Calu3 (cell line): ENCODE measurements around the gene NDUFS2. TPM values are rescaled to one million over a fixed set of nuclear protein-coding genes. Genes with fewer than 3 reads are reported as not detected.
"Not testable (repeated sequence)": the region's sequence is repeated elsewhere in the genome, so short reads cannot be mapped to it uniquely, and the experiment has no call there.

Source experiments
- BruUV-seq: library from RNA; stranded (reverse); fragments of 400-500 nt; replicated peaks from 2 replicates; lab custom pipeline; 2021; lab: Mats Ljungman, UMichigan
- CTCF ChIA-PET: fragments of 300-600 bp; sonication (Branson Sonifier 250); formaldehyde crosslinking; loops from one replicate; lab custom pipeline; 2022; ENCODE audit warnings: antibody characterized with exemption; lab: Charles Lee
- DNase-seq: peaks from one replicate; pipeline ENCODE4 v3.0.0; 2022
- H3K27ac Mint-ChIP-seq: one replicate; pipeline ENCODE4 v1.8.0; 2022; ENCODE audit warnings: mixed read lengths; ENCODE audit not compliant: unreplicated experiment
- H3K27me3 Mint-ChIP-seq: one replicate; pipeline ENCODE4 v1.8.0; 2022; ENCODE audit warnings: mixed read lengths; ENCODE audit not compliant: unreplicated experiment
- H3K36me3 Mint-ChIP-seq: one replicate; pipeline ENCODE4 v1.8.0; 2022; ENCODE audit warnings: mild to moderate bottlenecking, moderate library complexity, mixed read lengths; ENCODE audit not compliant: insufficient read depth, unreplicated experiment
- H3K4me1 Mint-ChIP-seq: one replicate; pipeline ENCODE4 v1.8.0; 2022; ENCODE audit warnings: mild to moderate bottlenecking, low read depth, mixed read lengths; ENCODE audit not compliant: unreplicated experiment
- H3K4me3 Mint-ChIP-seq: one replicate; pipeline ENCODE4 v1.8.0; 2022; ENCODE audit warnings: mild to moderate bottlenecking, low read depth, moderate library complexity, mixed read lengths; ENCODE audit not compliant: unreplicated experiment
- H3K9me3 Mint-ChIP-seq: one replicate; pipeline ENCODE4 v1.8.0; 2022; ENCODE audit warnings: low read depth, mixed read lengths; ENCODE audit not compliant: unreplicated experiment
- CTCF ChIP-seq: fragments of 200-600 bp; IDR thresholded peaks from one replicate; pipeline ENCODE4 v1.8.0; 2022; ENCODE audit warnings: antibody characterized with exemption; ENCODE audit not compliant: unreplicated experiment
- intact Hi-C: fragments of 100-400 bp; cut with micrococcal nuclease; formaldehyde crosslinking; loops from one replicate; pipeline ENCODE4 v1.10.0; 2022; ENCODE audit not compliant: unreplicated experiment
- total RNA-seq: library from RNA; stranded (reverse); gene quantifications from 2 replicates; pipeline ENCODE4 v1.2.3, GENCODE V29; 2022

Gene NDUFS2
- total RNA-seq, 1 experiment from 2014 or later, result 91.3 TPM

- Mint-ChIP-seq H3K27ac (no peak overlapping the region), H3K4me1 (peaks cover 26% of the 10 kb centered on the region), H3K4me3 (no peak overlapping the region), H3K27me3 (peaks cover 34% of the 10 kb centered on the region), H3K36me3 (peaks cover 15% of the 10 kb centered on the region), H3K9me3 (no peaks in the 10 kb centered on the region)
- BruUV-seq, result no TSS peak
- DNase-seq, result no peak
- no peak for TF ChIP-seq CTCF
- intact Hi-C loops, result no loop called here
- CTCF ChIA-PET, result interaction anchor here (1.2 to 1.8 kb wide), 2 partner anchors 158 to 163 kb away, joined by 3 read pairs; no protein-coding TSS in a partner anchor
Observed at GRCh38 chr1:161223805-161224694, 21.9 kb downstream of the NDUFS2 start.

- BruUV-seq, H3K9me3 Mint-ChIP-seq, DNase-seq, intact Hi-C loops, H3K4me3 Mint-ChIP-seq, H3K27ac Mint-ChIP-seq: not testable (repeated sequence)
- H3K36me3 Mint-ChIP-seq, result peaks cover 15% of the 10 kb centered on the region
- CTCF ChIA-PET, result interaction anchor here (1.8 kb wide), 1 partner anchor 162 kb away, joined by 3 read pairs; no protein-coding TSS in a partner anchor
- peaks cover 27% of the 10 kb centered on the region for H3K27me3 Mint-ChIP-seq
- peaks cover 26% of the 10 kb centered on the region for H3K4me1 Mint-ChIP-seq
Observed at GRCh38 chr1:161224695-161225087, 22.5 kb downstream of the NDUFS2 start.

GRCh38 chr1:161225178-161225533 is 23.0 kb downstream of the NDUFS2 start:
- H3K4me1 Mint-ChIP-seq, result peaks cover 26% of the 10 kb centered on the region
- no peaks in the 10 kb centered on the region for H3K9me3 Mint-ChIP-seq
- peaks cover 15% of the 10 kb centered on the region for H3K36me3 Mint-ChIP-seq
- H3K27ac Mint-ChIP-seq, result no peak overlapping the region
- BruUV-seq, result no TSS peak
- H3K27me3 Mint-ChIP-seq, result peaks cover 26% of the 10 kb centered on the region
- no peak for DNase-seq
- no peak for TF ChIP-seq CTCF
- CTCF ChIA-PET, result interaction anchor here (0.6 to 3.0 kb wide), 16 partner anchors 9 to 215 kb away, joined by 3 to 26 read pairs (median 4); partner anchors contain the start of genes NDUFS2 and PPOX
- intact Hi-C loops, result no loop called here
- H3K4me3 Mint-ChIP-seq, result no peak overlapping the region

- peaks cover 15% of the 10 kb centered on the region for H3K36me3 Mint-ChIP-seq
- peak; percentile 38 for TF ChIP-seq CTCF
Observed at GRCh38 chr1:161225534-161226319, 23.6 kb downstream of the NDUFS2 start, which contains the start of gene TOMM40L. Gene TOMM40L, plus strand, starts transcription at chr1:161226060. Its CDS starts 430 bp downstream, at chr1:161226490.

More at GRCh38 chr1:161225534-161226319, 23.6 kb downstream of the NDUFS2 start, which contains the start of gene TOMM40L:
- Mint-ChIP-seq H3K27ac (peak within 1 kb of the TSS; percentile 76), H3K27me3 (peaks cover 26% of the 10 kb centered on the region), H3K4me1 (peaks cover 26% of the 10 kb centered on the region), H3K4me3 (peak within 1 kb of the TSS; percentile 86), H3K9me3 (no peaks in the 10 kb centered on the region)
- peak; percentile 91 for DNase-seq
- intact Hi-C loops, result no loop called here
- no TSS peak for BruUV-seq
- CTCF ChIA-PET, result interaction anchor here (0.5 to 3.0 kb wide), 23 partner anchors 10 to 1124 kb away, joined by 3 to 26 read pairs (median 4); partner anchors contain the start of genes NDUFS2 and PPOX
